HEK293T (cell line): ENCODE data around the gene TCIRG1.

Source experiments
- BHLHE40 ChIP-seq: fragments of 450-650 bp; IDR thresholded peaks from 2 replicates; pipeline ENCODE4 v1.6.1; 2016; ENCODE audit warnings: mild to moderate bottlenecking, moderate library complexity, borderline replicate concordance
- FOXM1 ChIP-seq: fragments of 450-650 bp; IDR thresholded peaks from 2 replicates; pipeline ENCODE4 v1.6.1; 2017; ENCODE audit warnings: mild to moderate bottlenecking, borderline replicate concordance
- L3MBTL2 ChIP-seq: fragments of 450-650 bp; conservative IDR thresholded peaks from 2 replicates; pipeline ENCODE4 v1.6.1; 2016; ENCODE audit warnings: mild to moderate bottlenecking
- NFRKB ChIP-seq: fragments of 450-650 bp; IDR thresholded peaks from 2 replicates; pipeline ENCODE4 v1.6.1; 2016; ENCODE audit warnings: mild to moderate bottlenecking, moderate library complexity
- SP1 ChIP-seq: fragments of 450-650 bp; IDR thresholded peaks from 2 replicates; pipeline ENCODE4 v1.6.1; 2017
- SUZ12 ChIP-seq: fragments of 450-650 bp; IDR thresholded peaks from 2 replicates; pipeline ENCODE4 v1.6.1; 2016; ENCODE audit warnings: mild to moderate bottlenecking
- ZNF384 ChIP-seq: fragments of 450-650 bp; IDR thresholded peaks from 2 replicates; pipeline ENCODE4 v1.6.1; 2016
- TF ChIP-seq, protein P1 (sequence below): fragments of 450-650 bp; IDR thresholded peaks from 2 replicates; pipeline ENCODE4 v1.6.1; 2016

DNA sequence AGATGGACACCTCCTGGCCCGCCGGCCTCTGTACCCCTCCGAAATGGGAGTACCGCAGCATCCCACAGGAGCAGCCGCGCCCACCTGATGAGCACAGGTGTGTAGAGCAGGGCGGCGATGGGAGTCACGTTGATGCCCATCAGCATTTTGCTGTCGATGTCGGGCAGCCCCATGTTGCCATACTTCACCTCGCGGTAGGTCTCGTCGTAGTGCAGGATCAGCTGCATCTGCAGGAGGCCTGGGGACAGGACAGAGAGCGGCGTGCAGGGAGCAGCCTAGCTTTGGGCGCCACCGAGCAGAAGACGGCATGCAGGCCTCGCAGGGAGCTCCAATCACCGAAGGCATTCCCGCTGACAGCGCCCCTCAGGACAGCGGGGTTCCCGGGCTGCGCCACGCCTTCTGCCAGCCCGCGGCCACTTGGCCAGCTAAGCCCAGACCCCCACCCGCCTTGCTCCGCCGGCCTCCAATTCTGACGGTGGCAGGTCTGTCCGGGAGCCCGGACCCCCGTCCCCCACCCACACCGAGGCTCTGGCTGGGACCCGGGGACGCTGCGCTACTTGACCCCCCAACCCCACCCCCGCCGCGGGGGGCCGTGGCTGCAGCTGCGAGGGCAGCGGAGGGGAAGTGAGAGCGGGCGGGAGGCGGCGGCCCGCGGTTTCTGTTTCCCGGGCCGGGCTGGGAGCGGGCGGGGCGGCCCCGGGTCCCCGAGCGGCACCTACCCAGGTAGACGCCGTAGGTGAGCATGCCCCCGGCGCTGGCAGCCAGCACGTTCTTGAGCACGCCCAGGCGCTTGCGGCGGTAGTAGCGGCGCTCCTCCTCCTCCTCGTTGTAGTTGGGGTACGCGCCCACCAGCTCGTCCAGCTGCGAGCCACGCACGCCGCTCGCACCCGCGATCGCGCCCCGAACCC lies 35.6 kb upstream of the TCIRG1 start:
- TF ChIP-seq, protein P1, sequence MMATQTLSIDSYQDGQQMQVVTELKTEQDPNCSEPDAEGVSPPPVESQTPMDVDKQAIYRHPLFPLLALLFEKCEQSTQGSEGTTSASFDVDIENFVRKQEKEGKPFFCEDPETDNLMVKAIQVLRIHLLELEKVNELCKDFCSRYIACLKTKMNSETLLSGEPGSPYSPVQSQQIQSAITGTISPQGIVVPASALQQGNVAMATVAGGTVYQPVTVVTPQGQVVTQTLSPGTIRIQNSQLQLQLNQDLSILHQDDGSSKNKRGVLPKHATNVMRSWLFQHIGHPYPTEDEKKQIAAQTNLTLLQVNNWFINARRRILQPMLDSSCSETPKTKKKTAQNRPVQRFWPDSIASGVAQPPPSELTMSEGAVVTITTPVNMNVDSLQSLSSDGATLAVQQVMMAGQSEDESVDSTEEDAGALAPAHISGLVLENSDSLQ, result no peak
- TF ChIP-seq SP1, result no peak
- TF ChIP-seq NFRKB, result no peak
- TF ChIP-seq ZNF384, result no peak
- TF ChIP-seq FOXM1, result no peak
- TF ChIP-seq BHLHE40, result no peak
- no peak for TF ChIP-seq SUZ12
- no peak for TF ChIP-seq L3MBTL2
